GM10266 (cell line): ENCODE results near the gene PHETA1.

Experiments used
- DNase-seq: peaks from one replicate; pipeline ENCODE4 v3.0.0; 2012; ENCODE audit errors: extremely low spot score
- TF ChIP-seq, protein P1 (sequence below): IDR thresholded peaks from 2 replicates; pipeline ENCODE4 v1.5.1; 2012; ENCODE audit warnings: mild to moderate bottlenecking, low read depth; ENCODE audit not compliant: control insufficient read depth, insufficient read depth; ENCODE audit errors: missing control alignments

PHETA1 gene

DNA sequence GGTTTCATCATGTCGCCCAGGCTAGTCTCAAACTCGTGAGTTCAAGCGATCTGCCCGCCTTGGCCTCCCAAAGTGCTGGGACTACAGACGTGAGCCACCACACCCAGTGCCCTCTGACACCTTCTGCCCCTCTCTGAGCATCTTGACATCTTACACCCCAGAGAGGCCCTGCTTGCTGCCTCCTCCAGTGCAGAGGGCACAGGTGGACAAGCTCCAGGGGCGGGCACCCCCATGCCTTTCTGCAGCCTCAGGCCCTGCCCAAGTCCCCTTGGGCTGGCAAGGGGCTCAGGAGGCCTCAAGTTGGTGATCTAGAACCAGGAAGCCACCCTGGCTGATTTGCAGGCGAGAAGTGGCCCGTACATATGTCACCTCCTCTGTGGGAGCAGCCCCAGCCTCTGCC lies 25.6 kb upstream of the PHETA1 start:
- TF ChIP-seq, protein P1, sequence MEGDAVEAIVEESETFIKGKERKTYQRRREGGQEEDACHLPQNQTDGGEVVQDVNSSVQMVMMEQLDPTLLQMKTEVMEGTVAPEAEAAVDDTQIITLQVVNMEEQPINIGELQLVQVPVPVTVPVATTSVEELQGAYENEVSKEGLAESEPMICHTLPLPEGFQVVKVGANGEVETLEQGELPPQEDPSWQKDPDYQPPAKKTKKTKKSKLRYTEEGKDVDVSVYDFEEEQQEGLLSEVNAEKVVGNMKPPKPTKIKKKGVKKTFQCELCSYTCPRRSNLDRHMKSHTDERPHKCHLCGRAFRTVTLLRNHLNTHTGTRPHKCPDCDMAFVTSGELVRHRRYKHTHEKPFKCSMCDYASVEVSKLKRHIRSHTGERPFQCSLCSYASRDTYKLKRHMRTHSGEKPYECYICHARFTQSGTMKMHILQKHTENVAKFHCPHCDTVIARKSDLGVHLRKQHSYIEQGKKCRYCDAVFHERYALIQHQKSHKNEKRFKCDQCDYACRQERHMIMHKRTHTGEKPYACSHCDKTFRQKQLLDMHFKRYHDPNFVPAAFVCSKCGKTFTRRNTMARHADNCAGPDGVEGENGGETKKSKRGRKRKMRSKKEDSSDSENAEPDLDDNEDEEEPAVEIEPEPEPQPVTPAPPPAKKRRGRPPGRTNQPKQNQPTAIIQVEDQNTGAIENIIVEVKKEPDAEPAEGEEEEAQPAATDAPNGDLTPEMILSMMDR = no peak
- DNase-seq = no peak

DNA sequence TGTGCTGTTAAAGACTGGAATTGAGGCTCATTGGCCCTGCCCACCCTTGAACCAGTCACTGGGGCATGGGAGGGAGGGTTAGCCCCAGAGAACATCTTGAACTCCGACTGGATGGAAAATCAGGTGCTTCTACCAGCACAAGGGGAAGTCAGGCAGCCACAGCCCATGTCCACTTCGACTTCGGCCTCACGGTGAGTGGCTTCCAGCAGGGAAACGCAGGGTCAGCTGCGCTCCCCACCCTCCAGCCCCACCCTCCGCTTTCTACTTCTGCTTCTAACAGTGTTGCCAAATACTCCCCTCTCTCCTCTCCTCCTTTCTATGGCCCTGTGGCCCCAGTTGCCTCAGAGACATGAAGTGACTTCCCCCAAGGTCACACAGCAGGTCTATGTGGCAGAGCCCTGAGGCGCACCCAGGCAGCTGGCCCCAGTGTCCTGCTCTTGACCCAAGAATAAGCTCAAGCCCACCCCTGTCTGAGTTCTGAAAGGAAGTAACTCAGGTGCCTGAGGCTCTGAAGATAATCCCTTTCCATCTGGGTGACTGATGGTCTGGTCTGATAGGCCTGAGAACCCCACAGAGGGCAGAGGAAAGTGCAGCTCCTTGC lies 24.9 kb upstream of the PHETA1 start:
- DNase-seq = no peak
- TF ChIP-seq, protein P1 = no peak

DNA sequence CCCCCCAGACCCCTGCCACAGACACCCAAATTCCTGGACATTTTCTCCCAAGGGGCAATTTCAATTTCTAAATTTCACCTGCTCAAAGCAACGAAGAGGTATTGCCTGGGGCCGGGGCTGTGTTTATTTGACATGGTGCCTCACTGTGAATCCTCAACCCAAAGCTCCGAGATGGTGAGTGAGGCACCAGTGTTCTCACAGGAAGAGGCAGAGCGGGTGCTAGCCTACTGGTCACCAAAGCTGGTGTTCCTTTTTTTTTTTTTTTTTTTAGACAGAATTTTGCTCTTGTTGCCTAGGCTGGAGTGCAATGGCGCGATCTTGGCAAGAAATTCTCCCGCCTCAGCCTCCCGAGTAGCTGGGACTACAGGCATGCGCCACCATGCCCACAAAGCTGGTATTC lies 22.0 kb upstream of the PHETA1 start:
- no peak for DNase-seq
- TF ChIP-seq, protein P1 = no peak

DNA sequence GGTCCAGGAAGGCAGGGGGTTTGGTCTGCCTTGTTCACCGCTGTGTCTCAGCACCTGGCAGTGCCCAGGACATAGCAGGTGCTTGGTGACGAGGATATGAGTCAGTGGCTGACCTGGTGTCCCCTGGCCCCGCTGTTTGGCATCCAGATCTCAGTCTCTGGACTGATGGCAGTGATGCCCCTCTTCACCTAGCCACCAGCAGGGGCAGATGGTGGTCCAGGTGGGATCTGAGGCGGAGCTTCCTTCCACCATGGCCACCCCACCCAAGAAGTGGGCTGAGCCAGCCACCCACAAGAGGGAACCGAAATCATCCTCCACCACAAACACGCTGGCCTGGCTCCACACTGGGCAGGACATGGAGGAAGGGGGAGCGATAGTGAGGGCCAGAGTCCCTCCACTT lies 20.7 kb upstream of the PHETA1 start:
- TF ChIP-seq, protein P1 = no peak
- DNase-seq = no peak

DNA sequence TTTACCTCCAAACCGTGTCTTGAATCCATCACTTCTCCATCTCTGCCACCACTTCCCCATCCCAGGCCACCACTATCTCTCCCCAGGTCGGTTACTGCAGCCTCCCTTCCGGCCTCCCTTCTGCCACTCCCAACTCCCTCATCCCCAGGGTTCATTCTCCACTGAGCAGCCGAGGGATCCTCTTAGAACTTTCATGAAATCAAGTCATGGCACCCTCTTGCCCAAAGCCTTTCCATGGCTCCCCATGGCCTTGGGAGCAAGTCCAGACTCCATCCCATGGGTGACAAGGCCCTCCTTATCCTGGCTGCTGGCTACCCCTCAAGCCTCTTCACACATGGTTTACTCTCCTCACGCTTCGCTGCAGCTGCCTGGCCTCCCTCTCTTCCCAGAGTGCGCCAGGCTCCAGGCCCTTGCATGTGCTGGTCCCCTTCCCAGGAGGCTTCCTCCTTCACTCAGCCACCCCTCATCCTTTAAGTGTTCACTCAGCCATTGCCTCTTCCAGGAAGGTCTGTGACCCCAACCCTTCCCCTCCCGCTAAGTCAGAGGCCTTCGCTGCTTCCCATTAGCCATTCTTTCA lies 18.9 kb upstream of the PHETA1 start:
- DNase-seq = no peak
- TF ChIP-seq, protein P1 = no peak

DNA sequence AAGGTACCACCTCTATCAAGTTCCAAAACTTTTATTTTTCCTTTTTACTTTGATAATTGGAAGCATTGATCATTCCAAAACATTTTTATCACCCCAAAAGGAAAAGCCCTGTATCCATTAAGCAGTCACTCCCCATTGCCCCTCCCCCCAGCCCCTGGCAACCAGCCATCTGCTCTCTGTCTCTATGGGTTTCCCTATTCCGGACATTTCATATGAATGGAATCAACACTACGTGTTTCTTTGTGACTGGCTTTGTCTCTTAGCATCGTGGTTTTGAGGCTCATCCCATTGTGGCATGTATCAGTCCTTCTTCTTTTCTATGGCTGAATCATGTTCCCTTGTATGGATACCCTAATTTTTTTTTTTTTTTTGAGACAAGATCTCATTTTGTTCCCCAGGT lies 18.0 kb upstream of the PHETA1 start:
- TF ChIP-seq, protein P1 = no peak
- DNase-seq = no peak

DNA sequence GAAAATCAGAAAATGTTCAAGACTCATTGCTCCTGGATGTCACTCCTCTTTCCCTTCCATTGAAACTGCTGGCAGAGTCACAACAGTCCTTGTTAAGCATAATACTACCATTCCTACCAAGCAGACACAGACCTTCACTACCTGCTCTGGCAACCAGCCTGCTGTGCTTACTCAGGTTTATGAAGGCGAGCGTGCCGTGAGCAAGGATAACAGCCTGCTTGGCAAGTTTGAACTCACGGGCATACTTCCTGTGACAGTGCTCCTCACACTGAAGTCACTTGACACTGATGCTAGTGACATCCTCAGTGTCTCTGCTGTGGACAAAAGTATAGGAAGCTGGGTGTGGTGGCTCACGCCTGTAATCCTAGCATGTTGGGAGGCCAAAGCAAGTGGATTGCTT lies 15.7 kb upstream of the PHETA1 start:
- no peak for DNase-seq
- TF ChIP-seq, protein P1 = no peak
